HG03354 (cell line): ENCODE results near the gene MRPL1.
A peak's percentile ranks its signal among the peaks of the same experiment; 100 is the strongest.
"Not testable (repeated sequence)": the region's sequence is repeated elsewhere in the genome, so short reads cannot be mapped to it uniquely, and the experiment has no call there.

ENCODE experiments used
- ATAC-seq: cut with Tn5 transposase; IDR thresholded peaks from one replicate; pipeline ENCODE4 v1.9.1; 2021; ENCODE audit warnings: mild to moderate bottlenecking; ENCODE audit not compliant: unreplicated experiment, poor library complexity, severe bottlenecking

MRPL1 gene

DNA sequence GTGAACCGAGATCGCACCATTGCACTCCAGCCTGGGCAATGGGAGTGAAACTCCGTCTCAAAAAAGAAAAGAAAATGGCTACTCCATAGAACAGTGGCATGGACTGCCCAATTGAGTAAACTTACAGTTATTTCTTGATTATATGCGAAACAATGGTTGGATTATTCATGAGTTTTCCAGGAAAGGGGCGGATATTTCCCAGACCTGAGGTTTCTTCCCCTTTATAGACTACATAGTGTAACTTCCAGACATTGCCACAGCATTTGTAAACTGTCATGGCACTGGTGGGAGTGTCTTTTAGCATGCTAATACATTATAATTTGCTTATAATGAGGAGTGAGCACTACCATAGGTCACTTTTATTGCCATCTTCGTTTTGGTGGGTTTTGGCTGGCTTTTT lies 14.1 kb upstream of the MRPL1 start:
- ATAC-seq = no peak

DNA sequence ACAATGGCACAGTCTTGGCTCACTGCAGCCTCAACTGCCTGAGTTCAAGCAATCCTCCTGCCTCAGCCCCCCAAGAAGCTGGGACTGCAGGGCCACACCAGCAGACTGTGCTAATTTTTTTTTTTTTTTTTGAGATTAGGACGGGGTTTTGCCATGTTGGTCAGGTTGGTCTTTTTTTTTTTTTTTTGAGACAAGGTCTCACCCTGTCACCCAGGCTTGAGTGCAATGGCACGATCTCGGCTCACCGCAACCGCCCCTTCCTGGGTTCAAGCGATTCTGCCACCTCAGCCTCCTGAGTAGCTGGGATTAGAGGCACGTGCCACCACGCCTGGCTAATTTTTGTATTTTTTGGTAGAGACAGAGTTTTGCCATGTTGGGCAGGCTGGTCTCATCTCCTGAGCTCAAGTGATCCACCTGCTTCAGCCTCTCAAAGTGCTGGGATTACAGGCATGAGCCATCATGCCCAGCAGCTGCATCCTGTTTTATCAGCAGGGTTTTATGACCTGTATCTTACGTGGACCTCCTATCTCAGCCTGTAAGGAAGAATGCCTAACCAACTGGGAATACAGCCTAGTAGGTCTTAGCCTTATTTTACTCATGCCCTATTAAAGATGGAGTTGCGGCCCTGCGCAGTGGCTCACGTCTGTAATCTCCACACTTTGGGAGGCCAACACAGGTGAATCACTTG lies 13.2 kb upstream of the MRPL1 start:
- ATAC-seq = no peak

DNA sequence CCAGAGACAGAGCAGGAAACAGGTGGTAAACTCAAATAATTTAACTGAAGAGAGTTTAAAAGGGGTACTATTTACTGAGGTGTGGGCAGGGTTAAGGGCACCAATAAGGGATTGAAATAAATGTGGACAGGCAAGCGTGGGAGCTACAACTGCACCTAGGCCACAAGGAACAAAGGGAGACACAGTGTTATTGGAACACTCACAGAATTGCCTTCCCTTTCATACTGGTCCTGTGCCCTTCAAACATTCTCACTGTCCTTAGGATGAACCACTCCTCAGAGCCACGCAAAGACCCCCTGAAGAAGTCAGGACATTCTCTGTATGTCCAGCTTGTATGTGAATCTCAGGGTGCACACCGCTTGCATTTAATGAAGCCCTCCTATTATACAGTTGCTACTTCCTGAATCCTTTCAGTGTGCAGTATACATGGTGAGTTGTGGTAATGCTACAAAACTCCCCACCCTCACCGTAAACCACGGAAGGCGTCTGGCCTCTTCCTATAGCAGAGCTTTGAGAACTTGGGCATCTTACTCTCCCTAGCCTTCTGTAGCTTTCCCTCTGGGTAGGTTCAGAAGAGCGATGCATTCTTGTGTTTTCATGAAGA lies 9.6 kb upstream of the MRPL1 start:
- peak; percentile 91 for ATAC-seq

DNA sequence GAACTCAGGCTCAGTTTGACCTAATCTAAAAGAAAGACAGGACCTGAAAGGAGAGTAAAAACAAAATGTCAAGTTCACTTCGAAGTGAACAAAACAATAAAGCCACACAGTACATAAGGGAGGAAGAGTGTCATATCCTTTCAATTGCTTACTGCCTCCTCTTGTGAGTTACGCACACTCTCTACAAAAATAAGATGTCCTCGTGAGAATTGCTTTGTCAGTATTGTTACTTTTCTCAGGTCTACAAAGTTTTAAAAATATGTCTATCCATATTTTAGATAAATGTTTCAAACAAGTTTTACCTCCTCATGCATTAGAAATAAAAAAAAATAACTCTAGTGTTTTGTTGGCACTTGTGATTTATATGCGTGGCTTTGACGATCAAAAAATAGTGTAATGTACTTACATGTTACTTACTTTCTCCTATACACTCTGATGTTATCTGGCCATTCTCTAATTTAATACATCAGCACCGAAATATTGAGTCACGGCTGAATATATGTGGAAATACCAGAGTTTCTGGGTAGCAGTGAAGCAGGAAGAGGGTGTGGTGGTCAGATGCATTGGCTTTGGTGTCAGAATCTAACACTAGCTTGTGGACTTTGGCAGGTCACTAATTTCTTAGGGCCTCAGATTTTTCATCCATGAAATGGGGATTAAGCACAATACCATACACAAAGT lies 8.1 kb upstream of the MRPL1 start:
- no peak for ATAC-seq

DNA sequence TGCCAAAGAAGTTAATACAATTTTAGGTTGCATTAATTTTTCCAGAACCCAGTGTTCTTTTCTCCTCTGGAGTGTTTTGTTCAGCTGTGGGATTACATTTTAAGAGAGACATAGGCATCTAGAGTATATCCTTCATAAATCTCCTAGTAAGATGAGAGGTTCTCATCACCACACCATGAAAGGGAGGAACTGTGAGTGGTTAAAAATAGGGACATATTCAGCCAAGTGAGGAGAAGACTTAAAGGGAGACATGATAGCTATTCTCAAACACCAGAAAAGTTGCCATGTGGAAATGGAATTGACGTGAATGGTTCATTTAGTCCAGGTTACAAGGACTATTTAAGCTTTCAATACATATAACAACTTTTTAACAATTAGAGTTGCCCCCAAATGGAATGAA lies 6.5 kb upstream of the MRPL1 start:
- ATAC-seq = no peak

DNA sequence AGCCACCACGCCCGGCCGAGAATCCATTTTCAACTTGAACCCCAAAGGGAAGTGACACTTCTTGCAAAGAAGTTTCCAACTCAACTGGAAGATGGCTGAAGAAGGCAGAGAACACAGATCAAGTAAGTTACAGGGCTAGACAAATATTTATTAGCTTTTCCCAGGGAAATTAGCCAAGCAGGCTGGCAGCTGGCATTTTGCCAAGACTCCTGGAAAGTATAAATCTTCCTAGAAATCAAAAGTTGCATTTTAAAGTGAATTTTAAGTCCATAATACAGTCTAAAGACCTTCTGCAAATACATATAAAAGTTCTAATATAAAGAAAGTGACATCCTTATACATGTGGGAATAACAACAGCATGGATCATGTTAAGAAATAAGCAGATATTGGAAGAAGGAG lies 3.4 kb upstream of the MRPL1 start:
- ATAC-seq = no peak

DNA sequence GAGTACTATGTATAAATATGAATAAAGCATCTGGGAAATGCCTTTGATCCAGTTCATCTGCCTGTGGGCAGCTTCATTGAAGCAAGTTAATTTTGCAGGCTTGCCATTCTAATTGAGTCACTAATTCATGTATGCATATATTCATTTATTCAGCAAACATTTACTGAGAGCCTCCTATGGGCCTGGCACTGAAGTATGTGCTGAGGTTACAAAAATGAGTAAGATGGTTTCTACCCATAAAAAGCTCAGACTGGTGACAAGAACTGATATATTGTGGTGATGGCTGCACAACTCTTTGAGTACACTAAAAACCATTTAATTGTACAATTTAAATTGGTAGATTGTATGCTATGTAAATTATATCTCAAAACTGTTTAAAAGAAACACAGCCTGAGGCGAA lies 1.1 kb upstream of the MRPL1 start:
- no peak for ATAC-seq

DNA sequence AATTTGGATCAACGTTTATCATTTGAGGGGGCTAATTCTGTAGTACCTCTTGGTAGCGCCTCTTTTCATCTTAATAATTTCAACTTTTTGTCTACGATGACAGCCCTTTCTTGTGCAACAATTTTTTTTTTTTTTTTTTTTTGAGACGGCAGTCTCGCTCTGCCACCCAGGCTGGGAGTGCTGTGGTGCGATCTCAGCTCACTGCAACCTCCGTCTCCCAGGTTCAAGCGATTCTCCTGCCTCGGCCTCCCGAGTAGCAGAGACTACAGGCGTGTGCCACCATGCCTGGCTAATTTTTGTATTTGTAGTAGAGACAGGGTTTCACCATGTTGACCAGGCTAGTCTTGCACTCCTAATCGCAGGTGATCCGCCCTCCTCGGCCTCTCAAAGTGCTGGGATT lies 711 bp downstream of the MRPL1 start:
- ATAC-seq = not testable (repeated sequence)

DNA sequence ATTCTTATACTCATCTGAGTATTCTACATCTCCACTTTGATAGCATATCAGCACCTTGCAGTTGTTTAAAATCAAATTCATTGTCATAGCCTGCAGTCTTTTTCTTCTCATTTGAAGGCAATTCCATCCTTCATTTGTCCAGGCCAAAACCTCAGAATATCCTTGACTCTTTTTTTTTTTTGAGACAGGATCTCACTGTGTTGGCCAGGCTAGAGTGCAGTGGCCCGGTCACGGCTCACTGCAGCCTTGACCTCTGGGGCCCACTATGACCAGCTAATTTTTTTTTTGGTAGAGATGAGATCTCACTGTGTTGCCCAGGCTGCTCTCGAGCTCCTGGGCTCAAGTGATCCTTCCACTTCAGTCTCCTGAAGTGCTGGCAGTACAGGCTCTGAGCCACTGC lies 2.6 kb downstream of the MRPL1 start:
- no peak for ATAC-seq

DNA sequence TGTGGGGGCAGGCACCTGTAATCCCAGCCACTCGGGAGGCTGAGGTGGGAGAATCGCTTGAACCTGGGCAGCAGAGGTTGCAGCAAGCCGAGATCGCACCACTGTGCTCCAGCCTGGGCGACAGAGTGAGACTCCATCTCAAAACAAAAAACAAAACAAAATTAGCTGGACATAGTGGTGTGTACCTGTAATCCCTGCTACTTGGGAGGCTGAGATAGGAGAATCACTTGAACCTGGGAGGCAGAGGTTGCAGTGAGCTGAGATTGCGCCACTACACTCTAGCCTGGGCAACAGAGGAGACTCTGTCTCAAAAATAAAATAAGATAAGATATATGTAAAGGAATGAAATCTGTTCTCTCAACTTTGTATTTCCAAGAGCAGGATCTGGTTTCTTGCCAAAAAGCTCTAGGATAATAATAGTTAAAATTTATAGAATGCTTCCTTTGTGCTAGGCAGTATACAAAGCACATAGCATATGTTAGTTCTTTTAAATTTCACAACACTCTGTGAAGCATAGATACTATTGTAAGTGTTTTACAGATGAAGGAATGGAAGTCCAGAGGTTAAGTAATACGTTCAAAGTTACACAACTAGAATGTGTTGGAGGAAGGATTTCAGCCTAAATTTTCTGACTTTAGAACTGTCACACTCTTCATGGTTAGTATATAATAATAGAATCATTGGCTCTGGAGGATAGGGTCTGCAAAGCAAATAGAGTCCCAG lies 10.3 kb downstream of the MRPL1 start:
- ATAC-seq = no peak

DNA sequence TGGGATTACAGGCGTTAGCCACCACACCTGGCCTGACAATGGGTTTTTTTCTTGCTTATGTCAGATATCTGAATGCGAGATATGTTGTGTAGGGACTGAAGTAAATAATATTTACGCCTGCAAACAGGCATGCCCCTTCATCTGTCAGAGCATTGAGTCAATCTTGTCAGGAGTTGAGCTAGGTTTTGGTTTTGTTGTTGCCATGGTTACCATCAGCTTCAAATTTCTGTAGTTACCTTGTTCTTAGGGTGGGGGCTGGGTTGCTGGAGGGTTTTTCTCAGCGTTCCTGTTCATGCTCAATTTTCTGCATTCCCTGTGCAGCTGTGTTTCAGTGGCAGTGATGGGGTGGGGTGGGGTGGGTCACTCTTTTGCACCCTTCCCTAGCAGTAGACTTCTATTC lies 14.5 kb downstream of the MRPL1 start:
- ATAC-seq = no peak

DNA sequence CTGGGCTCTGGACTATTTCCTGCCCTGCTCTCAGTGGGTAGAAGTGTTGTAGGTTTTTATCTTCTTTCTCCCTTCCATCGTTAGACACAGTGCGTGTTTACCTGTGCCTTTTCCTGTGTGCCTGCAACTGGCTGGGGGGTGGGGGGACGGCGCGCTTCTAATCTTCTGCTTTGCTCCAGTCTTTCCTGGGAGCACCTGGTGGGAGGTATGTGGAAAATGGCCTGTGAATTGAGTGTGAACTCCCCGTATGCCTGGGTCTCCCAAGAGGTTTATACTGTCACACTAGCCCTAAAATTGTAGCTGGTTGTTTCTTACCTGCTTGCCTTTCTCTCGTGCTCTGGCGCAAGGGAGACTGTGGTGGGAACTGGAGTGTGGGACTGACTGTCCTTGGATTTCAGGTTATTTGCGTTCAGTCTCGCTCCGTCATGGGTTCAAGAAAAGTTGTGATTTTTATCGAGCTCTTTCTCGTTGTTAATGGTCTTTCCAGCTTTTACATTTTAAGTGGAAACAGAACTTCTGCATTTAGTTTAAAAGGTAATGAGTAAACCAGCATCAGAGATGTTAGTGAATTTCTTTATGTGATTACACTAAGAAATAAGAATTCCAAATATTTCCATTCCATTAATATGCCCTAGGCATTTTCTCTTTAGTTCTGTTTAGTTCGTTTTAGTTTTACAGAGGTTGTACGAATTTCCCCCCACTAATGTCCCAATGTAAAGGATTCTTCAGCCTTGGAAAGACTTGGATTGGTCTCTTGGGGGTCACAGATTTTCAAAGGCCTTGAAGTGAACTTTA lies 15.3 kb downstream of the MRPL1 start:
- ATAC-seq = no peak

DNA sequence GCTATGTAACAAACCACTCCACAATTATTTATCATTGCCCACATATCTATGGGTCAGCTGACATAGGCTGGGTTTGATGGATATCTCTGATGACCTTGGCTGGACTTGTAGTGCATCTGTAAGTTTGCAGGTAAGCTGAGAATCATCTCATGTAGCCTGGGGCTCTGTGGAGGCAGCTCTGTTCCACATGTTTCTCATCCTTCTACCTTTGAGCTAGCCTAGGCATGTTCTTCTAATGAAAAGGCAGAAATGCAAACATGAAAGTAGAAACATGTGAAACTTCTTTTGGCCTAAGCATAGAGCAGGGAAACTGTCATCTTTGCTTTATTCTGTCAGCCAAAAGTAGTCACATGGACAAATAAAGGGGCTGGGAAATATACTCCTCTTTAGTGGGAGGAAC lies 18.2 kb downstream of the MRPL1 start:
- ATAC-seq = no peak

DNA sequence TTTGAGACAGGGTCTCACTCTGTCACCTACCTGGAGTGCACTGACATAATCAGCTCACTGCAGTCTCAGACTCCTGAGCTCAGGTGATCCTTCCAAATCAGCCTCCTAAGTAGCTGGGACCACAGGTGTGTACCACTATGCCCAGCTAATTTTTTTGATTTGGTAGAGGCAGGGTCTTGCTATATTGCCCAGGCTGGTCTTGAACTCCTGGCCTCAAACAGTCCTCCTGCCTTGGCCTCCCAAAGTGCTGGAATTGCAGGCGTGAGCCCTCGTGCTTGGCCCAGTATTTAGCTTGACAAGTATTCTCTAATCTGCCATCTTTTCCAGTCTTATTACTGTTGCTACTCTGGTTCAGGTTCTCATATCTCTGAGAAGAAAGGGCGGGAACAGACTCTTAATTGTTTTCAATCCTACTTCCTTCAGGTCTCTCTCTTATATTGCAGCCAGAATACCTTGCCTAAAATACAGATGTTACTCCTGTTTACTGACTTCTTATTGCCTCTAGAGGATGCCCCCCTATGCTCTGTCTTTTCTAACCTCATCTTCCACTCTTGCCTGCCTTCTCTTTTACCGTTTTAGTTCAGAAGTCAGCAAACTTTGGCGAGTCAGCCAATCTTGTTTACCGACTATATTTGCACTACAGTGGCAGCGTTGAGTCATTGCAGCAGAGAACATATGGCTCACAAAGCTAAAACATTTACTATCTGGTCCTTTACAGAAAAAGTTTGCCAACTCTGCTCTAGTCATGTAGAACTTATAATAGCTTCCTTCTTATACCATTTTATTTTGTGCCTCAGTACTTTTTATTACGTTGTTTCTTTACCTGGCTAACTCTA lies 19.0 kb downstream of the MRPL1 start:
- ATAC-seq = no peak

DNA sequence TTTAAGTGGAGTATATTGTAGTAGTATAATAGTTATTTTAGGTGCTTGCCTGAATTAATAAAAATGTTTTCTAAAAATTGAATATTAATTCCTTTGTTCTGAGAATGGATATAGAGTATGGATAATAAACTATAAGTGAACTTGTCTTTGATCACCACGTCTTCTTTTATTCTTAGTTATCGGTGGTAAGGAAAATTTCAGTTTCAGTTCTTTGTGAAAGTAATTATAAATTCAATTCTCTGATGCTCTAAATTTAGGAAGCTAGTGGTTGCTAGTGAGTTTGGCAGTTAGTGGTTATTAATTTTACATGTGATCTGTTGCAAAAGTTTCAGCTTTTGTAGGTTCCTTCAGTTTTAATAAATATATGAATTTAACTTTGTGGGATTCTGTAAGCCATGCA lies 30.8 kb downstream of the MRPL1 start:
- peak; percentile 59 for ATAC-seq

DNA sequence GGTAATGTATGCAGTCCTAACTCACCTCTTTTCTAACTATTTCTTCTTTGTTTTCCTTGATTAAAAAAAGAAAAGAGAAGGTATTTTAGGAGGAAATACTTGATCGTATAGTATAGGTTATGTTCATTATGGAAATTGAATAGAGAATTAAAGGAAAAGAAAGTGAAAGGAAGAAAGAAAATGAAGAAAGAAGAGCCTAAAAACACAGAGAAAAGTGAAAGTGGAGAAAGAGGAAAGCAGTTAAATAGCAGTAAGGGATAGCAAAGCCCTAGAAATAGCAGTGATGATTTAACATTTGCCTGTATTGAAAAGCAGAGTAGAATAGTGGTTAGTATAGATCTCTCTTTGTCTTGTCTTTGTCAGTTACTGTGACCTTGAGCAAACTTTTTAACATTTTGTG lies 37.0 kb downstream of the MRPL1 start:
- no peak for ATAC-seq

DNA sequence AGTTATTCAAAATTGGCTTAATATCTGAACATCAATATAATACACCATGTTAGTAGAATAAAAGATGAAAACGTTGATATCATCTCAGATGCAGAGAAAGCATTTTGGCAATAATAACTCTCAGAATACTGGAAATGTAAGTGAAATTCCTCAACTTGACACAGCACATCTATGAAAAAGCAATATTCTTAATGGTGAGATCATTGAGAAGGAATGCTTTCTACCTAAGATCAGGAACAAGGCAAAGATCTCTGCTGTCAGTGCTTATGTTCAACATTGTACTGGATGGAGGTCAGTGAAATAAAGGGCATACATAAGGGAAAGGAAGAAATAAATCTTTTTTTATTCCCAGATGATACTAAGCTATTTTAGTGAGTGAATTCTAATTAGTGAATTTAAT lies 40.6 kb downstream of the MRPL1 start:
- ATAC-seq = no peak

DNA sequence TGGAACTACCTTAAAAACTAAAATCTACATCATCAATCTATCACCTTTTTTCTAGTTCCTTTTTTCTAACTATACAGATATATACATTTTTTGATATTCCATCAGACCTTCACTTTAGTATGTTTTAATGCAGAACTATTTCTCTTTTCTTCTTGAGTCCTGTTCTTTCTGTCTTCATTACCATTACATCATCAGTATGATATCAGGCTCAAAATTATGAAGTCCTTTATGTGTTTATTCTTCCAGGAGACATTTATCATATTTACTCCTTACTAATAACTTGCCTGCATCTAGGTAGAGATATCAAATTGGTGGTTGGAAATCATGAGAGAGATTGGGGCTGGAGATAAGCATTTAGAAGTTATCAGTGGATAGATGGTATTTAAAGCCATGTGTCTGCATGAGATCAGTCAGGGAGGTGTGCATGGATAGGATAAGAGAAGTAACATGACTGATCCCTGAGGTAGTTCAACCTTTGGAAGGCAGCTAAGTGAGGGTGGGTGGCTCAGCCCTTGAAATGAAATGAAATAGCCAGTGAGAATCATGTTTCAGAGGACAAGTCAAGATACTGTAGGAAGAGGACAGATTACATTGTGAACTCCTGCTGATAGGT lies 43.1 kb downstream of the MRPL1 start:
- no peak for ATAC-seq

DNA sequence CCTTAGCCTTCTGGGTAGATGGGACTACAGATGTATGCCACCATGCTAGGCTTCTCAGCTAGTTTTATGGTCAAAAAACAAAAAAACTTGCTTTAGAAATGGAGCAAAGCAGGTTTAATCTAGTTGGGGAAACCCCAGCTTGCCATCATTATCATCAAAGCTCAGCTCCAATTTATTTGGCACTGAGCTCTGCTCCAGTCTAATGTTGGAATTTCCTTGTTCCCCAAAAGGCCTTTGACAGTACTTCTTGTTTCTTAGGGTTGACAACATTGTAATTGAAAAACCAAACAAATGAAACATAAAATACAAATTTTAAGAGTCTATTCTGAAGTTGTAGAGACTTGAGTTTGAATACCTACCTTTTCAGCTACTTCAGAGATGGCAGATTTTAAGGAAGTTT lies 48.0 kb downstream of the MRPL1 start:
- no peak for ATAC-seq
